Lower leg skin (tissue), 4 donors: ENCODE measurements around the gene LRRC17. TPM values are rescaled to one million over a fixed set of nuclear protein-coding genes. Genes with fewer than 3 reads are reported as not detected.

ENCODE experiments used
- DNase-seq, 2 donors: peaks; one replicate each; pipeline ENCODE4 v3.0.0-alpha.2; 2019; ENCODE audit warnings: low spot score in 2 of 2
- H3K4me3 ChIP-seq: fragments of 200-600 bp; sonication (generic); 2 replicates; pipeline ENCODE4 v1.5.1; 2017; ENCODE audit warnings: mild to moderate bottlenecking, low read depth; ENCODE audit not compliant: poor library complexity, severe bottlenecking
- POLR2A ChIP-seq, 2 donors: fragments of 450-650 bp; IDR thresholded peaks; one replicate each; pipeline ENCODE4 v1.6.1; 2016 to 2017; ENCODE audit warnings: antibody characterized with exemption in 2 of 2, mild to moderate bottlenecking in 1 of 2, moderate library complexity in 1 of 2
- WGBS, 2 donors: methylation state at CpG; one replicate each; pipeline ENCODE4 v1.1.5; 2018; 5-methylcytosine and 5-hydroxymethylcytosine counted together
- intact Hi-C: fragments of 100-400 bp; cut with DNase I; formaldehyde crosslinking; loops from one replicate; pipeline ENCODE4 v1.15.0; 2023; ENCODE audit warnings: low total_unique reads
- total RNA-seq, 4 donors: library from RNA; depleted of rRNA; stranded (reverse); fragments of >200 nt; gene quantifications; one replicate each; pipeline ENCODE4 v1.1.0, GENCODE V29; 2016
- TF ChIP-seq, protein P1 (sequence below), 3 donors: fragments of 450-650 bp; IDR thresholded peaks; one replicate each; pipeline ENCODE4 v1.5.1; 2016; ENCODE audit warnings: antibody characterized with exemption in 3 of 3, mild to moderate bottlenecking in 3 of 3, moderate library complexity in 2 of 3

The LRRC17 gene
- total RNA-seq, 4 donors from 2014 or later, result 1.1 to 4.4 (median 3.2) TPM

DNA sequence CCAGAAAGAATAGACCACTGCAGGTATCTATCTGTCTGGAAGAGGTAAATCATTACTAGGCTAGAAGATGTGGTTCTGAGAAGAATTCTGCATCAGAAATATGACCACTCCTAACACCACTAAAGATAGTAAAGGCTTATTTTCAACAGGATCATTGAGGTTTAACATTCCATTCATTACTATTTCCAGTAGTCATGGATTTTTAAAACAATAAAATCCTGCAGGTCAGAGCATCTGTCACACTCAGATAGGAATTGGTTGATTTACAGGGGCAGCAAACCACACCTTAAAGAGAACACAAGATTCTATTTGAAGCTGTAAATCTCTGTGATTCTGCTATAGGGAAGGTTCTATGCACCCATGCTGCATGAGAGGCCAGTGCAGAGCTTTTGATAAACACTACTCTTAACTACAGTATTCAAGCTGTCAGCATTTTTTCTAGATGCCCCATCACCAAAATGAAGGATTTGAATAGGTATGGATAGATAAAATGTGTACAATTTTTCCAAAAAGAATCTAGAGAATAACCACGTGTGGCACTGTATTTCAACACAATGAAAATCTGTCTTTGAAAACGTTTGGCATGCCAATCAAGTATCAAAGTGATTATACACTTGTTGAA is 14.6 kb downstream of the LRRC17 start:
- intact Hi-C loops, result no loop called here
- 36 to 37% methylated on average over 2 of the region's 2 CpGs for WGBS, 2 donors
- DNase-seq, result no peak
- no peak overlapping the region for H3K4me3 ChIP-seq
- no peak for TF ChIP-seq POLR2A (IDR thresholded peaks at IDR 0.05)
- TF ChIP-seq, protein P1, sequence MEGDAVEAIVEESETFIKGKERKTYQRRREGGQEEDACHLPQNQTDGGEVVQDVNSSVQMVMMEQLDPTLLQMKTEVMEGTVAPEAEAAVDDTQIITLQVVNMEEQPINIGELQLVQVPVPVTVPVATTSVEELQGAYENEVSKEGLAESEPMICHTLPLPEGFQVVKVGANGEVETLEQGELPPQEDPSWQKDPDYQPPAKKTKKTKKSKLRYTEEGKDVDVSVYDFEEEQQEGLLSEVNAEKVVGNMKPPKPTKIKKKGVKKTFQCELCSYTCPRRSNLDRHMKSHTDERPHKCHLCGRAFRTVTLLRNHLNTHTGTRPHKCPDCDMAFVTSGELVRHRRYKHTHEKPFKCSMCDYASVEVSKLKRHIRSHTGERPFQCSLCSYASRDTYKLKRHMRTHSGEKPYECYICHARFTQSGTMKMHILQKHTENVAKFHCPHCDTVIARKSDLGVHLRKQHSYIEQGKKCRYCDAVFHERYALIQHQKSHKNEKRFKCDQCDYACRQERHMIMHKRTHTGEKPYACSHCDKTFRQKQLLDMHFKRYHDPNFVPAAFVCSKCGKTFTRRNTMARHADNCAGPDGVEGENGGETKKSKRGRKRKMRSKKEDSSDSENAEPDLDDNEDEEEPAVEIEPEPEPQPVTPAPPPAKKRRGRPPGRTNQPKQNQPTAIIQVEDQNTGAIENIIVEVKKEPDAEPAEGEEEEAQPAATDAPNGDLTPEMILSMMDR (IDR thresholded peaks at IDR 0.05), result no peak

DNA sequence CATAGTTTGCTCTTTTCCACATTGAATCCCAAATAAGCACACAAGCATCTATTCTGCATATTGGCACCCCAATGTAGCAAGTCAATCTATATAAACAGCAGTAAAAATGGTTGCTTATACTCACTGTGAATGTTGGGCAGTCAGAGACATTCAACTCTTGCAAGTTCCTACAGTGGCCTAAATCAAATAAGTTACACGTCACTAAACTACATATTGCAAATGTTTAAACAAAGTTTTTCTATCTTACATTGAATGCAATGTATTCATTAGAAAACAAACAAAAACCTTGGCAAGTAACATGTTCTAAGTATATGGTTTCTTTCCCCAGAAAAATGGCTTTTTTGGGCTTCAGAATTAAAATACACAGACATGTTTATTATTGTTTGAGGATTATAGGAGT is 19.0 kb downstream of the LRRC17 start:
- TF ChIP-seq POLR2A (IDR thresholded peaks at IDR 0.05), result no peak
- TF ChIP-seq, protein P1 (IDR thresholded peaks at IDR 0.05), result no peak
- no peak for DNase-seq
- WGBS, 2 donors, result 89 to 97% methylated on average over 1 of the region's 1 CpG
- intact Hi-C loops, result no loop called here
- H3K4me3 ChIP-seq, result no peak overlapping the region

DNA sequence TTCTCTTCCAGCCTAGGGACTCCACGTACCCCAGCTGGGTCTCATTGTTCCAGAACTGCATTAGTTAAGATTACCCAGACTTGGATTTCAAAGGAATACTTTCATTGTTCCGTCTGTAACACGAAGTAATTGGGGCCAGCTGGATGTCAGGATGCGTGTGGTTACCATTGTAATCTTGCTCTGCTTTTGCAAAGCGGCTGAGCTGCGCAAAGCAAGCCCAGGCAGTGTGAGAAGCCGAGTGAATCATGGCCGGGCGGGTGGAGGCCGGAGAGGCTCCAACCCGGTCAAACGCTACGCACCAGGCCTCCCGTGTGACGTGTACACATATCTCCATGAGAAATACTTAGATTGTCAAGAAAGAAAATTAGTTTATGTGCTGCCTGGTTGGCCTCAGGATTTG is 21.0 kb downstream of the LRRC17 start:
- 33 to 43% methylated on average over 15 of the region's 15 CpGs for WGBS, 2 donors
- TF ChIP-seq, protein P1 (IDR thresholded peaks at IDR 0.05), result no peak
- no peak for TF ChIP-seq POLR2A (IDR thresholded peaks at IDR 0.05)
- intact Hi-C loops, result no loop called here
- peak; percentile 54 to 89 for DNase-seq
- no peak overlapping the region for H3K4me3 ChIP-seq

DNA sequence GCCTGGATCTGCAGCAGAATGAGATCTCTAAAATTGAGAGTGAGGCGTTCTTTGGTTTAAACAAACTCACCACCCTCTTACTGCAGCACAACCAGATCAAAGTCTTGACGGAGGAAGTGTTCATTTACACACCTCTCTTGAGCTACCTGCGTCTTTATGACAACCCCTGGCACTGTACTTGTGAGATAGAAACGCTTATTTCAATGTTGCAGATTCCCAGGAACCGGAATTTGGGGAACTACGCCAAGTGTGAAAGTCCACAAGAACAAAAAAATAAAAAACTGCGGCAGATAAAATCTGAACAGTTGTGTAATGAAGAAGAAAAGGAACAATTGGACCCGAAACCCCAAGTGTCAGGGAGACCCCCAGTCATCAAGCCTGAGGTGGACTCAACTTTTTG is 21.4 kb downstream of the LRRC17 start:
- no peak overlapping the region for H3K4me3 ChIP-seq
- intact Hi-C loops, result no loop called here
- TF ChIP-seq, protein P1 (IDR thresholded peaks at IDR 0.05), result no peak
- TF ChIP-seq POLR2A (IDR thresholded peaks at IDR 0.05), result no peak
- no peak for DNase-seq
- 73 to 78% methylated on average over 8 of the region's 8 CpGs for WGBS, 2 donors

DNA sequence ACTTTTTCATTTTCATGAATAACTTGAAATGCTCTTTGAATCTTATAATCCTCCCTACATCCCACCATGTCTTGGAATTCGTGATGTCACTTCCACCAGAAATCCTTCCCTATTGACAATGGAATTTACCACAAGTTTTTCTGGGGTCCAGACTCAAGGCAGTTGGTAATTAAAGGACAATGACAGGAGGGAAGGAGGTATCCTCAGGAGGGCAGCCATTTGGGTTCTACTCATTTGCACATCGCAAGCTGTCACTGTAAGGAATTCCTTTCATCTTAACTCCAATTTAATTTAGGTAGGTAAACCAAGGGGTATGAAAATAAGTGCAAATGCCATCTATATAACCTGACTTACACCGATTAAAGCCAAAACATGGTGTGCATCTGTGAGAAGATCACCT is 21.9 kb downstream of the LRRC17 start:
- no peak for DNase-seq
- H3K4me3 ChIP-seq, result no peak overlapping the region
- intact Hi-C loops, result no loop called here
- WGBS, 2 donors, result 63 to 72% methylated on average over 3 of the region's 3 CpGs
- TF ChIP-seq, protein P1 (IDR thresholded peaks at IDR 0.05), result no peak
- no peak for TF ChIP-seq POLR2A (IDR thresholded peaks at IDR 0.05)
